ENCODE measurements around the gene SDK1.

The SDK1 gene

DNA sequence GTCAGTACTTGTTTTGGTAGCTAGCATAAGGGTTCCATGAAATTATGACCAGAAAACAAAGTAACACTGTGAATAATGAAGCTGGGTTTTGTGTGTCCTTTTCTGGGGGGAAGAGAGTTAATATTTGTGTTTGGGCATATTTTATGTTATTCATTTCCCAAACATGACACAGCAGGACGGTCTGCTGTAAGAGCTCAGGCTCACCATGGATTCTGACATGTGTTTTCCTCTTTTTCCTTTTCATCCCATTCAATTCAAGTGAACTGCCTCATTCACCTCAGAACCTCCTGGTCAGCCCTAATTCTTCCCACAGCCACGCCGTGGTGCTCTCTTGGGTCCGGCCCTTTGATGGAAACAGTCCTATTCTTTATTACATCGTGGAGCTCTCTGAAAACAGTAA lies 685.9 kb downstream of the SDK1 start:
- DNase-seq (ENCODE audit: low read depth in 2 of 2) = no peak

DNA sequence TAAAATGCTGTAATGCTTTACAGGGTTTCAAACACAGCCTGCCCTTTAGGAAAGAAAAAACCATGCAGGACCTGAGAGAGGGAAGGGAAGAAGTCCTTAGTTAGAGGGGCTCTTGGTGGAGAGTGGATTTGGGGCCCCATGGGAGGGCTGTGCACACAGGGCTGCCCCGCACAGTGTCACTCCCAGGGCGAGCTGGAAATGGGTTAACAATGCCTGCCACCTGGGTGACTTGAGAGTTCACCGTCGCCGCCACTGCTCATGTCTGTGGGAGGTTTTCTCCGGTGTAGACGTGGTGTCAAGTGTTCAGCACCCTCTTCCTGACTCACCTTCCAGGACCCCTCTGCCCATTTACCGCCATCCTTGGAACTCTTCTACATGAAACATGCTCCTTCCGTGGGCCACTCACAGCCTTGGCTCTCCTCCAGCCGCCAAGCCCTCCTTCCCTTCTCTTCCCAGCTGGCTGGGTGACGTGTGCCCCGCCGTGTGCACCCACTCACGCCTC lies 686.4 kb downstream of the SDK1 start:
- DNase-seq (ENCODE audit: low read depth in 2 of 2) = no peak

DNA sequence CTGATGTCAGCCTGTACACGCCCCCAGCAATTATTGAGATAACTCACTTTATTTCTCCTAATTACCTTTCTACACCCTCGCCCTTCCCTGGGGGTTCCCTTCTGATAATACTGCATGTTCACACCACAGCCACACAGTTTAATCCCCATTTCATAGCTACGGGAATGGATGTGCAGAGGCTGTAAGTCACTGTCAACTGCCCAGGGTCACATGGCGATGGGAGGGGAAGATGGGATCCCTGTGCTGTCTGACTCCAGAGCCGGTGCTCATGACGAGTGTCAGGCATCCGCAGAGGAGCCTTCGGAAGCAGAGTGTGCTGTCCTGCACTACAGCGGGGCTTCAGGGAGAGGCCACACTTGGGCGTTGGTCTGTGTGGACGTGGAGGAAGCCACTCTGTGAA lies 688.7 kb downstream of the SDK1 start:
- no peak for DNase-seq (ENCODE audit: low read depth in 2 of 2)

DNA sequence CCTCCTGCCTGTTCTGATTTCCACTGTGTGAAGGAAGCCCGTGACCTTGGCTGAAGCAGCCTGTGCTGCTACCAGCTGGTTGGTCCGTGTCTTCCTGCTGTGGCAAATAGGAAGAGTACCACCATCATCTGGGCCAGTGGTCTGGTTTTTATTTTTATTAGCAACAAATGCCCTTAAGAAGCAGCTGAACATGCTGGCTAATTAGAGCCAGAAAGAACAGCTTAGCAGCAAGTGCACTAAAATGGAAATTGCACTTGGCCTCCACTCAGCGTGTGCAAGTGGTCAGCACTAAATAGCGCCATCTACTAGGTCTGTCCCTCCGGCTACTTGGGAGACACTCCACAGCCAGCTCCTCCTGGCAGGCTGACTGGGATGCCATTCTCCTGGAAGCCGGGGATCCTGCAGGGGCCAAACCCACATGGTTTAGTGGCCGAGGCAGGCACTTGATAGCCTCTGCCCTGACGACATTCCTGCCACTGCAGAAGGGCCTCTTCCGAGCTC lies 690.7 kb downstream of the SDK1 start:
- DNase-seq (ENCODE audit: low read depth in 2 of 2) = no peak

DNA sequence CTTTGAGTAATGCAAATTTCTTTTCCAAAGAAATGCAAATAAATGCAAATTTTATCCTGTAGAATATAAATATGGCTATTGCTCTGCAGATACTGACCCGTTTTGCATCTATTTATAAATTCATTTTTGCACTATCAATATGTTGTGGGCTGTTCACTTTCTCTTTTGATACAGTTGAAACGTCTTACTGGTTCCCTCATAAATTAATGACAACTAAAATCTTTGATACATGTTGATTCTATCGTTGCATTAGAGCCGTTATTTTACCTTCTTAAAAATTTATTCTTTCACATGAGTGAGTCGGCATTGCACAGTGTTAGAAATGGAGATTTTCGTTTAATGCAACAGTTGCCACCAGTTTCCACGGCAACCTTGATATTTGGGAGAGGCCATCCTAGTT lies 691.8 kb downstream of the SDK1 start:
- no peak for DNase-seq (ENCODE audit: low read depth in 2 of 2)

DNA sequence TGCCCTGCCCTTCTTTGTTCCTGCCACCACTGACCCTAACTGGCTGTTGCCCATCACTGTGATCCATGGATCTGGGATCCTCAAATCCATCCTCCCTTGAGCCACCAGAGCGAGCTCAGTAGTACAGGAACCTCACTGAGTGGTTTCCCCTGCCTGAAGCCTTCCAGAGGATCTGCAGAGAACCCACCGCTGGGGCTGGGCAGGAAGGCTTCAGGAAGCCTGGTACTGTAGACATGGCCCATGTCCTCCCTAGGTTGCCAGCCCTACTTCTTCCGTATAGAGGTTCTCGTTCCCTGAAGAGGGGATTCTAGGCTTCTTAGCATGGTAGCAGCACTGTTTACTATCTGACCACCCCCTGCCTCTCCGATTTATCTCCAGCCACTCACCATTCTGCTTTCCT lies 693.7 kb downstream of the SDK1 start:
- DNase-seq (ENCODE audit: low read depth in 2 of 2) = no peak

DNA sequence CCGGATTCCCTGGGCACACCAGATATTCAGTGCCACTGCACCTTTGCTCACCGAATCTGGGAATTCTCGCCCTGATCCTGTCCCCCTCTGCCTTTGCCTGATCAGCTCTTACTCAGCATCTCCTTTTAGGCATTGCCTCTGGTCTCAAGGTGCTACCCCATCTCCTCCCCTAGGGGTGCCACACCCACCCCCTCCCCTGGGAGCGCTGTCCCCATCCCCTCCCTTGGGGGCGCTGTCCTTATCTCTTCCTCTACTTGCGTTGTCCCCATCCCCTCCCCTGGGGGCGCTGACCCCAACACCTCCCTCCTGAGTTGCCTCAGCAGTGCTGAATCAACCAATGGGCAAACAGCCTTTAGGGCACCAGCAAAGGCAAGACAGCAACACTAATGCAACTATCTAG lies 694.1 kb downstream of the SDK1 start:
- no peak for DNase-seq (ENCODE audit: low read depth in 2 of 2)

DNA sequence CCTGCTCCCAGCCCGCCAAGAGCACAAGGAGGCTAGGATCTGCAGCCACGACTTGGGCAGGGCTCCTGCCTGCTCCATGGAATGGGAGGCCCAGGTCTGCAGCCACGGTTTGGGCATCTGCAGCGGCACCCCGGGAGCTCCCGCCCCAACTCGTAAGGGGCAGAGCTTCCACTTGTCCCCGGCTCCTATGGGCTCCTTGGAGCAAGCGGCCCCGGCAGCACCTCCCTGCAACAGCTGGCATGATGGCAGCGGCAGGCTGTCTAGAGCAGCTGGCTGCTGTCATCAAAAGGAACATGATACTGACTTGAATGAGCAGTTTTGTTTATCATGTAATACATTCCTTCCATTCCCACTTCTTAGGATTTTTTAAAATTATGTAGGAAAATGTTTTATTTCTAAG lies 697.0 kb downstream of the SDK1 start:
- no peak for DNase-seq (ENCODE audit: low read depth in 2 of 2)

DNA sequence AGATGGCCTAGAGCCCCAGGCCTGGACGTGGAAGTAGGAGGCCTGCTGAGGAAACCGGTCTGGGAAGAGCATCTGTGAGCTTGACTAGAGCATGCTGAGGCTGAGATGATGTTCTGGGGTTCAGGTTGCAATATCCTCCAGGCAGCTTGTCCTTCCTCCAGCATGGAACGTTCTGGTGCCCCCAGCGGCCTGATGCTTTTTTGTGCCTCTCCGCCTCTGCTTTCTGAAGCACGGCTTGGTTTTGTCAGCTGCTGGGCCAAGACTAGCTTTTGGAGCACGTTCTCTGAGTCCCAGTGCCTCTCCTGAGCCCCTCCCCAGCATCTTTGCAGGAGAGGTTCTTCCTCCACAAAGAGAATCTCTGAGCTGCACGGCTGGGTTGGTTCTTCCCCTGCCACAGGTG lies 699.1 kb downstream of the SDK1 start:
- DNase-seq (ENCODE audit: low read depth in 2 of 2) = no peak

DNA sequence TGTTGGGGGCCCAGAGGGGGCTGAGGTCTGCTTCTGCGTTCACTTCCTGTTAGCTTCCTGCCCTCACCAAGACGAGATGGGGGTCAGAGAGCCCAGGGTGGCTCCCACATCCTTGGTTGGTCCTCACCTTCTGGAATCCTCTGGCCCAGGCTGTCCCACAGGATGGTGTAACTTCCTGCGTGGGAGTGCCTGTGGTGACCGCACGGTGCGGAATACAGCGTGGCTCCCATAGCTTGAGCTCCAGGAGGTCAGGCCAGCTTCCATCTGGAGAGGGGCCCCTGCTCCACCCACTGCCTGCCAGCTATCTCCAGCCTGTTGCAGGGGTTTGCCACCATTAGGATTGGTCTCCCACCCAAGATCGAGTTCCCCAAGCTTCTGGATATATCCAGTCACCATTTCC lies 699.9 kb downstream of the SDK1 start:
- no peak for DNase-seq (ENCODE audit: low read depth in 2 of 2)

DNA sequence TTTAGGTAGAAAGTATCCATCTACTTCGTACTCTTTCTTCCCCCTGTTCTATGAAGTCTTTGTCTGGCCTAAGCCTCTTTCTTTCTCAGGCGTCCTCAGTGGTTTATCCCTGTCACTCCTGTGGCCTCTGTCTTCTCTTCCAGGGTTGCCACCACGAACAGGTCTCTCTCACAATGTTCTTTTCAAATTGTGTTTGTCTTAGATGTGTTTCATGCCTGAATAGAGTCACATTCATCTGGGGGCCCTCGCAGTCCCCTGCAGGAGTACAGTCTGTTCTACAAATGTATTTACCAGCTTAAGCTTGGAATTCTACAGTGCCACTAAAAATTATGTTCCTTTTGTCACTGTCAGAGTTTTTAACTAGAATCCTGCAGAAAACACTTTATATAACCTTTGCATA lies 700.7 kb downstream of the SDK1 start:
- DNase-seq (ENCODE audit: low read depth in 2 of 2) = no peak

DNA sequence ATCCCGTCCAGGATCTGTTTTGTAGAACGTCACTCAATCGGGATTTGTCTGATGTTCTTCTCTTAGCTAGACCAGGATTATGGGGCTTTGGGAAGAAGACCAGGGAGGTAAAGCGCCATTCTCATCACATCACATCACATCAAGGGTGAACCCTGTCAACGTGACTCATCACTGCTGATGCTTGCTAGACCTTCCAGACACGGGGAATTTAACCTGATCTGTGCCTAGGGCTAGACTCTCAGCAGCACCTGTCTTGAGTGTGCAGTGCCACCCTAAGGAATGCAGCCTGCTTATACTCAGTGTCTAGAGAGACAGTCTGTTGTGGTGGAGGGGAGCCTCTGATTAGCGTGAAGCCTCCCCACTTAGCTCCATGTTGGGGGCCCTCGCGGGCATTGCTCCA lies 702.5 kb downstream of the SDK1 start:
- no peak for DNase-seq (ENCODE audit: low read depth in 2 of 2)

DNA sequence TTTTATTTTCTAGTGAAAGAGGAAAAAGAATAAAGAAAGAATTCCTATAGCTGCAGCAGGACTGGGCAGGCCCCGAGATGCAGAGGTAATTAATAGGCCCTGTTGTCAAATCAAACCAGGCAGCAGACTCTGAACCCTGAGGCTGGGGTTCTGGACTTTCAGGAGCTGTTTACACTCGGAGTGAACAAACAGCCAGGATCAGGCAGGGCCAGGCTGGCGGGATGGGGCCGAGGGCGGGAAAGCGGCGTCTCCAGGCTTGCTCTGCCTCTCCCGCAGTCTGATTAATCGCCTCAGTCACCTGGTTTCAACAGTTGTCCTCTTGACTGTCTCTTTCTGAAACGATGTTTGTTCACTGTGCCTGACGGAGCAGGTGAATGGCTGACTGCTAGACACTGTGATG lies 705.6 kb downstream of the SDK1 start:
- DNase-seq (ENCODE audit: low read depth in 2 of 2) = no peak

DNA sequence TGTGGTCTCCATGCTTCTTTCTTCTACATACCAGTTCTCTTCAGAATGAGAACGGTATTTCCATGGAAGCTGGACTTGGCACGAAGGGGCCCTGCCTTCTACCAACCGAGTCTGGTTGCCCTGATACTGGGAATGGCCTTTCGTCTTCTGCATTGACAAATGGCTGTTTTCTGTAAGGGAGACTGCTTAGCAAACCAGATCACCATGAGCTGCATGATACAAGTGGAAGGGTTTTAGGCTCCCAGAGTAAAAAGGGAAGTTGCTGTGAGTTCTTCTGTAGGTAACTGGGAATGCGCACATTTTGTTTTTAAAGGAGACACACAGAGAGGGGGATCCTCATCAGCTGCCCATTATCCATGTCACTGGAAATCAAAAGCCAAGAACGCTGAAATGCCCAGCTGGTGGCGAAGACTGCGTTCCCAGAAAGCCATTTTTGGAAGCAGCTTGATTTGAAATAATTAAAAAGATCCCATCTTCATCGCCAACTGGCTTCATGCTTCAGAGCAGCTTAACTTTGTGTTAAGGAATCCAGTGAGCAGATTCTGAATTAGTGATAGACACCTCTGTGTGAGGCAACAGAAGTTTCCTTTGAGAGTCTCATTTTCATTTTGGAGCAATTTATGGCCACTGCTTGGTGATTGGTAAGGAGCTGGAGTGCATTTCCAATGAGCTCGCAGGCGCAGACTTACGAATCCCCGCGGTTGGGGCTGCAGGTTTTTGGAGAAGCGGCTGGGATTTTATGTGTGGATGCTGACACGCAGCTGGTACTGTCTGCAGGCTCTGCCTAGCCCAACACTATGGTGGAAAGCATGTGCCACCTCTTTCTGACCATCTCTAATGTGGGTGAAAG lies 708.4 kb downstream of the SDK1 start:
- no peak for DNase-seq (ENCODE audit: low read depth in 2 of 2)

DNA sequence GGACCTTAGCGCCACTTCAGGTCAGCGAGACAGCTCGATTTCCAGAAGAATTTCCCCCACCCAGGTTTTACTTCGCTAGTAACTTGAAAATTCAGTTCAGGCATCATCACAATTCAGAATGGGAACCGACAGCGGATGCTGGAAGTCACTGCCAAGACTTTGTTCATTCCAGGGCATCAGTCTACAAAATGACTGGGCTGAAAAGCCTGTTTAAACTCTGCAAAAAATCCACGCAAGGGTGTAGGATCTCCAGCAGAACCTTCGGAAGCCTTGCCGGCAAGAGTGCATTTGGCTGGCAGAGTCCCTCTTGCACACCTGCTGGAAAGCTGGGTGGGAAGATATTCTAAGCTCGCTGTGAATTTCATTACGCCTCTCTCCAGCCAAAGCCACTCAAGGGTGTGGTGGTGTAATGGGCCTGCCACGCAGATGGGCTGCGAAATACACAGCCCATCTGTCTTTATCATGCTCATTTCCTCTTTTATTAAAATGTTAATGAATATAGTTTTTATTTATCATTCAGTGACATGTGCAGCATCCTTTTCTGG lies 709.1 kb downstream of the SDK1 start:
- DNase-seq (ENCODE audit: low read depth in 2 of 2) = no peak

DNA sequence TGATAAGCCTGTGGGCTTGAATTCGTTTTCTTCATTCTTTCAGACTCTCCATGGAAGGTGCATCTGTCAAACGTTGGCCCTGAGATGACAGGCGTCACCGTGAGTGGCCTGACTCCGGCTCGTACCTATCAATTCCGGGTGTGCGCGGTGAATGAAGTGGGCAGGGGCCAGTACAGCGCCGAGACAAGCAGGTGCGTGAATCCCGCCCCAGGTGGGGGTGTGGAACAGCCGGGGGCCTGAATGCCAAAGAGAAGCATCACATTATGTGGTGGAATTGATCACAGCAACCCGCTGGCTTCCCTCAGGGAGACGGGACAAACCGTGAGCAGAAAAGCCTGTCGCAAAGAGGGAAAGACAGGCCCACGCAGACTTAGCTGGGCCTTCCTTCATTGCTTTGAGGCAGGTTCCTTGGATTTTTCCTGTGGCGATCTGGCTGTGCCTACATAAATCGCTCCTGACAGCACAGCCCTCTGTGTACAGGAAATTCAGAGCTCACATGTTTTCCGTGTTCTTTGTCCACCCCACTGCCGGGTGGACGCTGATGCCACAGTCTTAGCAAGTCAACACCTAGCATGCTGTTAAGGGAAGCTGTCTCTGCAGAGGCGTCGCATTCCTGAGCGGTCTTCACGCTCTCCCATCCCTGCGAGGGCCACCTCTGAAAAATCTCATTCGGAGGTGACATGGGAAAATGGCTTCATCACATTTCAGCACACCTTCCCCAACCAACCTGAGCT lies 710.0 kb downstream of the SDK1 start:
- no peak for DNase-seq (ENCODE audit: low read depth in 2 of 2)

DNA sequence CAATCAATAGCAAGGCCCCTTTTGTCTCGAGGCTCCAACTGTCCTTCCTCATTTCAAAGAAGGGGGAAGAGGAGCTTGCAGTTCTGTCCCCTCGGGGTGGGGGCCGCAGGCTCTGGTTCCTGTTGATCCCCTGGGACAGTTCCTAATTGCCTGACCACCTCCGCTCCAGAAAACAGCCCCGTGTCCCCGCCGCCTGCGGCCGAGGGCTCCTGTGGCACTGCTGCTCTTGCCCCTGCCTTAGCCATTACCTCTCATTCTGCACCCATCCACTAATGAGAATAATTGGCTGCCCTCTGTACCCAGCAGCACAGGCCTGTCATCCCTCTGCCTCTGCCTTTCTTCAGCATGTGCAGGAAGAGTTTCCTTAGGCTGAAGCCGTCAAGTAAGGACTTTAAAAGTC lies 712.7 kb downstream of the SDK1 start:
- no peak for DNase-seq (ENCODE audit: low read depth in 2 of 2)

DNA sequence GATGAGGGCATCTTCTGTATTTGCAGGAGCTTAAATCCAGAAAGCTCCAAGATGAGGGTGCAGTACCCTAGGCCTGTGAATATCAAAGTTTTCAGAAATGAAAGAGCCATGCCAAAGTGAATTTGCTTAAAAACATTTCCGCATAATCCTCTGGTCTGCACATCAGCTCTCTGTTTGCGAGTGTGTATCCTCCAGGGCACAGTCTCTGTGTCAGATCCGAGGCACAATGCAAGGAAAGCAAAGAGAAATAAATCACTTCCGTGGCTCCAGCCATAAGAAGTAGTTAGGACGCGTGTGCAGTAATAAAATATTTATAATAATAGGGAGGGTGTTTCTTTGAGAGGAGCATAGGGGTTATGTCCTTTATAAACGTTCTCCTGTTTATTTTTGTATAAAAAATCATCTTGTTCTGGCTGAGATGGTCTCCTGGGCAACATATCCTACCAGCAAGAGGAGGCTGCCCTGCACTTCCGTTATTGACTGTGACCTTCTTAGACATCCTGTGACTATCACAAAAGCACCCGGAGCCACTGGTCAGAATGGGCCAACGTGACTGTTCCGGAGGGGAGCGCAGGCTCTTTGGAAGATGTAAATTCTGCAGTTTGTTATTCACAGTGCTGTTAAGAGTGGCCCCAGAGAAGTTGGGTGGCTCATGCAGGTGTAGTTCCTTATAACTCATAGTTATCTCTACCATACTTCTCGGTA lies 713.4 kb downstream of the SDK1 start:
- no peak for DNase-seq (ENCODE audit: low read depth in 2 of 2)

DNA sequence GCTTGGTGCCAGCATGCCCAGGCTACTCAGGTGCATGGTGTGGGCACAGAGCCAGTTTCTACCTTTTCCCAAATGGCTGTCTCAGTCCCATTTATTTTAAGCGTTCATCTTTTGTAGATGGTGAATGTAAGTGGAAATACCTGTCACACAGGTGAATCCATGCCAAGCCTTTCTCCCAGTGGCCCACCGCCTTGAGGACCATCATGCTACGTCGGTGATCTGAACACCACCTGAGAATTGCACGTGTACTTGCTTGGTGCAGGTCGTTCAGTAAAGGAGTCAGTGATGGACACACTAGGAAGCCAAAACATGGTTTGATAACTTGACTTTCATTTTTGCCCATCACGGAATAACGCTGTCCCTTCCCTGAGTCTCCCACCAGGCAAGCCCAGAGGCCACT lies 714.3 kb downstream of the SDK1 start:
- no peak for DNase-seq (ENCODE audit: low read depth in 2 of 2)

DNA sequence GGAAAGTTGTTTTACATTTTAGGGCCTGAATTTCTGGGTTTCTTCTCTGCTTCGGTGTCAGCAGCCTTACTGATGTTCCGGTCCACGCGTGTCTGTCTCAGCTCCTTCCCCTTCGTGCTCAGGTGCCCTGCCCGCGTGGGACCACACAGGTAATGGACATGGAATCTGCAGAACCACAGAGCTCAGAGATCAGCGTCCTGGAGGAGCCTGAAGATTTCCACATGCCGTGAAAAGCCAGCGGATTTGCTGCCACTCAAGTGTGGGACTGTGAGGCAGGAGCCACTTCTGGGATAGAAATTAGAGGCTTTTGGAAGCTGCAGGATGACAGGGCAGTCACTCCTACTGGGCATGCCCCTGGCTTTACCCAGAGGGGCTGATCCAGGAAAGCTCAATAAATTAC lies 714.9 kb downstream of the SDK1 start:
- no peak for DNase-seq (ENCODE audit: low read depth in 2 of 2)

DNA sequence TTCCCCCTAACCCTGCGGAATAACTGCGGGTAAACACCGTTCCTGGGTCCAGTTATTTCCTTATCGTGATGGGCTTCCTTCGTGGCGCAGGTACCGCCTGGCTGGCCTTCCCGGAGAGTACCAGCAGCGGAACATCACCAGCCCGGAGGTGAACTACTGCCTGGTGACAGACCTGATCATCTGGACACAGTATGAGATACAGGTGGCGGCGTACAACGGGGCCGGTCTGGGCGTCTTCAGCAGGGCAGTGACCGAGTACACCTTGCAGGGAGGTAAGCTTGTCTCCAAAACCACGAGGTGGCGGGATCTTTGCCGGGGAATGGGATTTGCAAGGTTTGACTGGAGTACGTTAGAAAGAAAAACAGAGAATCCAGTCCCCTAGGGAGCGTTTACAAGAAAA lies 716.0 kb downstream of the SDK1 start:
- no peak for DNase-seq (ENCODE audit: low read depth in 2 of 2)

DNA sequence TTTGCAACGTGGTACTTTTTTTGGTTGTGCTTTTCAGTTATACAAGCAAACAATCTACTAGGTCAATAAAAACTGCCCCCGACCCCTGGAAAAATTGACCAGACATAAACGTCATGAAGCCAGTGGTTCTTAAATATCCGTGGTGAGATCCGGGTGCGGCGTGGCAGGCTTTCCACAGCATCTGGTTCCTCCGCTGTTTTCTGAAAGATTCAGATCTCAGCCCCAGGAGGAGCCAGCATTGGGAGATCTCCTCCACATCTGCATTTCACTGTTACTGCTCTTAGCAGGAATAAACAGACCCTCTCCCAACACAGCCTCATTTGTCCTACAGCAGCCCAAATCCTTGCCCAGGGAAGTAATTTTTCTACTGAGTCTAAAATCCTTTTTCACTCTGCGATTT lies 716.7 kb downstream of the SDK1 start:
- no peak for DNase-seq (ENCODE audit: low read depth in 2 of 2)
